GM12864 (cell line): ENCODE results near the gene SOX9.

ENCODE experiments used
- DNase-seq: peaks from one replicate; pipeline ENCODE4 v3.0.0-alpha.2; 2011; ENCODE audit warnings: low read depth
- H3K4me3 ChIP-seq: 2 replicates; pipeline ENCODE4 v1.5.1; 2011; ENCODE audit warnings: mild to moderate bottlenecking, low read depth, low read length, control low read depth
- CTCF ChIP-seq: IDR thresholded peaks from 2 replicates; pipeline ENCODE4 v1.5.1; 2011; ENCODE audit warnings: low read depth, mild to moderate bottlenecking, moderate library complexity, low read length, control low read depth, inconsistent platforms; ENCODE audit errors: missing control alignments

Gene SOX9

GRCh38 chr17:72146371-72146770, 25.6 kb downstream of the SOX9 start:
- no peak for DNase-seq

DNA sequence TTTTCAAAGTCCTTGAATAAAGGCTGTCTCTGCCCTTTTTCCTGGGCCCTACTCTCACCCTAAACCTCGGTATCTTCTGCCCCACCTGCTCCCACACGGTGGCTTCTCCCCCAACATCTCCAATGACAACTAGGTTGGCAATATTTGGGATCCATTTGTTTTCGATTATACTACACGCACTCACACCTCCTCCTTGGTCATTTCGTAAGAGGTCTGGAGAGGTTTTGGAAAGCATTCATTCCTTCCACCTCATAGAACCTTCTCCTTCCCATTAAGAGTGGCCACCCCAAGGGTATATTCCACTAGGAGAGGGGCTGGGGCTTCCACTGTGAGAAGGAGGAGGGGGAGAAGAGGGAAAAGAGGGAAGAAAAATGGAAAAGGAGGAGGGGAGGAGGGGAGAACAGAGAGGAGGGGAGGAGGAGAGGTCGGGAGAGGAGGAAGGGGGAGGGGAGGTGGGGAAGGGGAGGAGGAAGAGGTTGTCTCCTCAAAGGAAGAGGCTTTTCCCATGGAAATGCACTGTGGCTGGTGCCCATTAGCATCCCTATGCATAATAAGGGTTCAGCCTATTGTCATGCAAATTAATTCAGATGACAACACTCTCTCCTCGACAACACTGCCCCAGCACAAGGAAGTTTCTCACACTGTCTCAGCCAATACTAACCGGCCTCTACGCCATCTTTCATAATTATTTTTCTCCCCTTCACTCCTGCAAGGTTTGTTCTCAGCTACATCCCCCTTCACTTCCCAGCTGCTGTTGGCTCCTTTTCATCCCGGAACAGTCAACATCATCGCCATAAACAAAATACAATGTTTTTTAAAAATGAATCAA, 30.0 kb downstream of the SOX9 start:
- TF ChIP-seq CTCF, result no peak
- no peak overlapping the region for H3K4me3 ChIP-seq

More at GRCh38 chr17:72146371-72146770, 25.6 kb downstream of the SOX9 start:
- TF ChIP-seq CTCF, result no peak
- H3K4me3 ChIP-seq, result no peak overlapping the region

DNA sequence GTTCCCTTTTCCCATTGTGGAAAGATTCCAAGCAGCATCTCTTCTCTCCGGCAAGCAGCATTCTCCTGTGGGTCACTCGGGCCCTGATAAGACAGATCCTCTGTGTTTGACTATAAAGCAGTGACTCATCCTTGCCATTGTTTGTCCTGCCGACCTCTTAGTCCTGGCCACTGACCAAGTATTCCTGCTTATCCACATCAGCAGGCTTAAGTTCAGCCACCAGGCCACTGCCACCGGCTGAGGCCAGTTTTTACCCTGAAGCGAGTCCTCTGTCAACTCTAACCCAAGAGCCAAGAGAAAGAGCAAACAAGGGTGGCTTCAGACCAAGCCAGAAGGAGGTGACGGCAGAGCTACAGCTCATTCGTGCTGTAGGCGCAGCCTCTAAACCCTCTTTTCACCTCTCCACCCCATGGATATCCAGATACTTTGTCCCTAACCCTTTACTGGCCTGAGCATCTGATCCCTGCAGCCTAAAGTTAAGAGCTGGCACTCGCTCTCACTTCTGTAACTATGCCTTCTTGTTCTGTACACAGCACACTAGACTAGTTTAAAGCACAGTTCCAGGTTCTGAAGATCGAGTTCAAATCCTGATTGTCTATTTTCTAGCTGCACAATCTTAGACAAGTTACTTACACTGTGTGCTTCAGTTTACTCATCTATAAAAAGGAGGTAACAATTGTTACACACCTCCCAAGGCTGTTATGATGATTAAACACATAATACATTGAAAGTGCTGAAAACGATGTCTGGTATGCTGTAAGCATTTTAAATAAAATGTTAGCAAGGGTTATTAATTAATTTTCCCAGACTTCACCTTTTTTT, 31.0 kb downstream of the SOX9 start:
- no peak for TF ChIP-seq CTCF
- DNase-seq, result no peak
- H3K4me3 ChIP-seq, result no peak overlapping the region

More for the DNA sequence above, 30.0 kb downstream of the SOX9 start:
- DNase-seq, result no peak

- no peak for DNase-seq
- no peak overlapping the region for H3K4me3 ChIP-seq
- no peak for TF ChIP-seq CTCF
Measured at GRCh38 chr17:72152387-72152929, 31.6 kb downstream of the SOX9 start.

DNA sequence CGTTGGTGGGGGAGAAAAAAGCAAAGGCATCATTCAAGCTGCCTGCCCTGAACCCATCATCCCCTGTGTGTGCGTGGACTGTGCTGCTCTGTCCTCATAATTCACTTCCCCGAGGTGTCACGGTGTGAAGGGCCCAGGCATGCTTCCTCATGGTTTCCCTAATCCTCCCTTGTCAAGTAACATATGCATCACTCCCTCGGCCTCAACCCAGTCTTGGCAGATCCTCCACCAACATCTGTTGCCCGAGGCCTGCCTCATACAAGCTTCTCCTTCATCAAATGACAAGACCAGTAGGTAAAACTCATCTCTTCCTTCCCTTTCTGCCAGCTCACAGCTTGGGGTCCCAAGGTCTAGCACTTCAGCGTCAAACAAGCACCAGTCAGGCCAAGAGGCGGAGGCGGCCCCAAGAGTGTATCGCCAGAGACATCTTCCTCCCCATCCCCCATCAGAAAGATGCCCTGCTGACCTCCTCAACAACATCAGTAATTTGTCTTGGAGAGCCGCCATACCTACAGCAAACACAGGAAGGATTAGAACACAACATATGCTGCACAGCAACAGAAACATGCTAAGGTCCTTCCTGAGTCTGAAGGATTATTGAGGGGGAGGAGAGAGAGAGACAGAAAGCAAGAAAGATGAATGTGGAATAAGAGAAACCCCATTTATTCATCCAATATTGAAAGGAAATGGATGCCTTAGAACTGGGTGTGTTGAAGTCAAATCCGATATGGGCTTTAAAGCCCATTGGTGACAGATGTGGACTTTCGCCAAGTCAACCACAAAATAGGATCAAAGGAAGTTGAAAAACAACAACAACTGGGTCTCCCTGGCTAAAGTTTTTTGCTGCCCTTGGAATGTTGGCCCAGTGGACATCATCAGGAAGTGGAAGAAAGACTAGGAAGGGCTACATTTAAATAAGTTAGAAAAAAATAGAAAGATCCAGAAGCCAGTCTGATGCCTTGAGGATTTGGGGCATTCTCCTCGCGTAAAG, 38.4 kb downstream of the SOX9 start:
- no peak for TF ChIP-seq CTCF
- no peak for DNase-seq

GRCh38 chr17:72162569-72162968, 41.7 kb downstream of the SOX9 start:
- DNase-seq, result no peak
- no peak overlapping the region for H3K4me3 ChIP-seq
- no peak for TF ChIP-seq CTCF

More for the DNA sequence above, 38.4 kb downstream of the SOX9 start:
- no peak overlapping the region for H3K4me3 ChIP-seq
